Measurements from ENCODE around the gene TRMT44. TPM values are rescaled to one million over a fixed set of nuclear protein-coding genes. Genes with fewer than 3 reads are reported as not detected.

The TRMT44 gene
- total RNA-seq, 1 experiment from 2014 or later: 17.4 TPM

GRCh38 chr4:8457646-8458252 is 17.2 kb downstream of the TRMT44 start:
- H3K27ac ChIP-seq: no peak overlapping the region
- ChIA-PET CTCF (interaction anchor here (0.6 kb wide), 1 partner anchor 215 kb away, joined by 5 read pairs; no protein-coding TSS in a partner anchor), POLR2A (ENCODE audit: unreplicated experiment) (no interaction called here)
- H3K9me2 ChIP-seq (ENCODE audit: insufficient read depth): no peaks in the 10 kb centered on the region
- peaks cover 10% of the 10 kb centered on the region; the same call in 1 of the 2 replicates for H3K4me1 ChIP-seq (replicated peaks; ENCODE audit: insufficient read depth)
- H3K4me3 ChIP-seq: no peak overlapping the region
- H3F3A ChIP-seq (ENCODE audit: insufficient read depth, low read depth): peaks cover 6% of the 10 kb centered on the region; the same call in 1 of the 2 replicates
- no peaks in the 10 kb centered on the region for H3K36me3 ChIP-seq (ENCODE audit: low read depth)
- BruUV-seq (replicated peaks): no TSS peak
- H3K9me3 ChIP-seq (ENCODE audit: insufficient read depth, low read depth): no peaks in the 10 kb centered on the region
- H4K20me1 ChIP-seq (ENCODE audit: insufficient read depth): peaks cover 7% of the 10 kb centered on the region; the same call in 1 of the 2 replicates
- intact Hi-C loops (cut with micrococcal nuclease; ENCODE audit: unreplicated experiment): no loop called here
- H2AFZ ChIP-seq: no peak overlapping the region
- H3K27me3 ChIP-seq (ENCODE audit: insufficient read depth, low read depth): no peaks in the 10 kb centered on the region
- DNase-seq: no peak
- no peak overlapping the region for H3K4me2 ChIP-seq
- TF ChIP-seq, protein P1, sequence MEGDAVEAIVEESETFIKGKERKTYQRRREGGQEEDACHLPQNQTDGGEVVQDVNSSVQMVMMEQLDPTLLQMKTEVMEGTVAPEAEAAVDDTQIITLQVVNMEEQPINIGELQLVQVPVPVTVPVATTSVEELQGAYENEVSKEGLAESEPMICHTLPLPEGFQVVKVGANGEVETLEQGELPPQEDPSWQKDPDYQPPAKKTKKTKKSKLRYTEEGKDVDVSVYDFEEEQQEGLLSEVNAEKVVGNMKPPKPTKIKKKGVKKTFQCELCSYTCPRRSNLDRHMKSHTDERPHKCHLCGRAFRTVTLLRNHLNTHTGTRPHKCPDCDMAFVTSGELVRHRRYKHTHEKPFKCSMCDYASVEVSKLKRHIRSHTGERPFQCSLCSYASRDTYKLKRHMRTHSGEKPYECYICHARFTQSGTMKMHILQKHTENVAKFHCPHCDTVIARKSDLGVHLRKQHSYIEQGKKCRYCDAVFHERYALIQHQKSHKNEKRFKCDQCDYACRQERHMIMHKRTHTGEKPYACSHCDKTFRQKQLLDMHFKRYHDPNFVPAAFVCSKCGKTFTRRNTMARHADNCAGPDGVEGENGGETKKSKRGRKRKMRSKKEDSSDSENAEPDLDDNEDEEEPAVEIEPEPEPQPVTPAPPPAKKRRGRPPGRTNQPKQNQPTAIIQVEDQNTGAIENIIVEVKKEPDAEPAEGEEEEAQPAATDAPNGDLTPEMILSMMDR (conservative IDR thresholded peaks at IDR 0.05): no peak
- TF ChIP-seq EZH2 (IDR thresholded peaks at IDR 0.05; ENCODE audit: low read depth): no peak
- 0 out of 2 replicates have a peak, but pooled peaks cover 3% of the 10 kb centered on the region for H3K79me2 ChIP-seq (ENCODE audit: low read depth)

- intact Hi-C loops (cut with micrococcal nuclease; ENCODE audit: unreplicated experiment): no loop called here
- H2AFZ ChIP-seq: no peak overlapping the region
- no TSS peak for BruUV-seq (replicated peaks)
Measured at GRCh38 chr4:8459867-8460445, 19.4 kb downstream of the TRMT44 start.

DNA sequence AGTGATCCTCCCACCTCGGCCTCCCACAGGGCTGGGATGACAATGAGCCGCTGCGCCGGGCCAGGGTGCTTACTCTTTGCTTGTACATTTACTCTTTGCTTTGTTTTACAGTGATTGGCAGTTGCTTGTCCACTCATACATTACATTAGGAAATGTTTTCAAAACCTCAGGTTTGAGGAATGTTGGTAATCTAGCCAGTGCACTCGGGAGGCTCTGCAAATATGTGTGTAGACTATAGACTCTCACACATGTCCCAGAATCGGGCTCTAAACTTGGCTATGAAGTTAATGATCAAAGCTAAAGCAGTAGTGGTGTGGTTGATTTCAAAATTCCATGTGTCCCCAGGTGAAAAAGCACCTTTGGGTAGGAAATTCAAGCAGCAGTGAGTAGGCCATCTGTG is 20.5 kb downstream of the TRMT44 start:
- no peaks in the 10 kb centered on the region for H3K9me3 ChIP-seq (ENCODE audit: insufficient read depth, low read depth)
- peaks cover 6% of the 10 kb centered on the region; the same call in 1 of the 2 replicates for H3F3A ChIP-seq (ENCODE audit: insufficient read depth, low read depth)
- TF ChIP-seq EZH2 (IDR thresholded peaks at IDR 0.05; ENCODE audit: low read depth): no peak
- TF ChIP-seq, protein P1 (conservative IDR thresholded peaks at IDR 0.05): no peak
- no peak overlapping the region for H3K4me2 ChIP-seq
- no TSS peak for BruUV-seq (replicated peaks)
- CTCF ChIA-PET: no interaction called here
- intact Hi-C loops (cut with micrococcal nuclease; ENCODE audit: unreplicated experiment): no loop called here
- no peak overlapping the region for H2AFZ ChIP-seq
- H3K4me3 ChIP-seq: no peak overlapping the region
- peaks cover 10% of the 10 kb centered on the region; the same call in 1 of the 2 replicates for H3K4me1 ChIP-seq (replicated peaks; ENCODE audit: insufficient read depth)
- no peaks in the 10 kb centered on the region for H3K9me2 ChIP-seq (ENCODE audit: insufficient read depth)
- DNase-seq: peak in 1 of 2 experiments; percentile 61
- no peaks in the 10 kb centered on the region for H3K36me3 ChIP-seq (ENCODE audit: low read depth)
- H4K20me1 ChIP-seq (ENCODE audit: insufficient read depth): peaks cover 7% of the 10 kb centered on the region; the same call in 1 of the 2 replicates
- POLR2A ChIA-PET (ENCODE audit: unreplicated experiment): no interaction called here
- H3K27ac ChIP-seq: peak overlapping the region; percentile 37; the same call in 1 of the 2 replicates
- H3K27me3 ChIP-seq (ENCODE audit: insufficient read depth, low read depth): no peaks in the 10 kb centered on the region
- H3K79me2 ChIP-seq (ENCODE audit: low read depth): 0 out of 2 replicates have a peak, but pooled peaks cover 3% of the 10 kb centered on the region

More at GRCh38 chr4:8459867-8460445, 19.4 kb downstream of the TRMT44 start:
- peak; percentile 41 to 81 for DNase-seq
- H3K4me1 ChIP-seq (replicated peaks; ENCODE audit: insufficient read depth): peaks cover 10% of the 10 kb centered on the region; the same call in 1 of the 2 replicates
- peaks cover 7% of the 10 kb centered on the region; the same call in 1 of the 2 replicates for H4K20me1 ChIP-seq (ENCODE audit: insufficient read depth)
- no peaks in the 10 kb centered on the region for H3K9me3 ChIP-seq (ENCODE audit: insufficient read depth, low read depth)
- H3K27ac ChIP-seq: peak overlapping the region; percentile 37; the same call in 1 of the 2 replicates
- no peaks in the 10 kb centered on the region for H3K36me3 ChIP-seq (ENCODE audit: low read depth)
- no peak for TF ChIP-seq EZH2 (IDR thresholded peaks at IDR 0.05; ENCODE audit: low read depth)
- TF ChIP-seq, protein P1 (conservative IDR thresholded peaks at IDR 0.05): no peak
- no peaks in the 10 kb centered on the region for H3K27me3 ChIP-seq (ENCODE audit: insufficient read depth, low read depth)
- H3K4me2 ChIP-seq: no peak overlapping the region
- H3K79me2 ChIP-seq (ENCODE audit: low read depth): 0 out of 2 replicates have a peak, but pooled peaks cover 3% of the 10 kb centered on the region
- H3F3A ChIP-seq (ENCODE audit: insufficient read depth, low read depth): peaks cover 6% of the 10 kb centered on the region; the same call in 1 of the 2 replicates
- ChIA-PET POLR2A (ENCODE audit: unreplicated experiment) (no interaction called here), CTCF (no interaction called here)
- H3K9me2 ChIP-seq (ENCODE audit: insufficient read depth): no peaks in the 10 kb centered on the region
- H3K4me3 ChIP-seq: no peak overlapping the region

Measured in PC-9 (cell line).